ENCODE measurements around the gene MYBPC1. TPM values are rescaled to one million over a fixed set of nuclear protein-coding genes. Genes with fewer than 3 reads are reported as not detected.
A peak's percentile ranks its signal among the peaks of the same experiment; 100 is the strongest.

Gene MYBPC1
- total and polyA plus RNA-seq, 9 of the 15 experiments (the other 6 are each of a cell fraction or from before 2014, with no cell fraction given): not detected

DNA sequence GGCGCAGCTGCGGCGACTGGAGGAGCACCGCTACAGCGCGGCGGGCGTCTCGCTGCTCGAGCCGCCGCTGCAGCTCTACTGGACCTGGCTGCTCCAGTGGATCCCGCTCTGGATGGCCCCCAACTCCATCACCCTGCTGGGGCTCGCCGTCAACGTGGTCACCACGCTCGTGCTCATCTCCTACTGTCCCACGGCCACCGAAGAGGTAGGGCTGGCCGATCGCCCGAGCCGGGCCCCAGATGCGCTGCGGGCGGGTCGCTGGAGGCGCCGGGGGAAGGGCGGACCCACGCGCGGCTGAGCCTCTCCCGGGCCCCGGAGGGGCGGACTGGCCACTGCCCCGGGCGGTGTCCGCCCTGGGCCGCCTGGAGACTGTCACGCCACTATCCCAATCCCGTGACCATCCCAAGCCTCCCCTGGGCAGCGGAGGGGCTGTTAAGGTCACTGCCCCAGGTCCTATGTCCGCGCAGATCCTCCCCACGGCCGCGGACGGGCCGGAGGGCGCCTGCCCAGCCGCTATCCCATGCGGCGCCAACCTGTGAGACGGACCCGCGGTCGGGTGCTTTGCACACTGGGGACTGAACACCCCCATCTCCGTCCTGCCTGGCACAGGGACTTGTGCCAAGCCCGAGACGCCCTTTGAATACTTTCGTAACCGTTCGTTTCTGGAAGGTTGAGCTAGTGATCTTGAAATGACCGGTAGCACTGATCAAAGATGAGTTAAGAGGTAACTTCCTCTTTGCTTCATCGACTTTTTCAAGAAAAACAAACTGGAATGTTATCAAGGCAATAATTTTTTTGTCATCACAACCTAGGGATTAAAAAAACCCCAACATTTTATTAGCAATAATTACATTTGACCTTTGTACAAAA is 103.4 kb downstream of the MYBPC1 start (continued):
- TF ChIP-seq TEAD2 (tag; IDR thresholded peaks at IDR 0.05): no peak
- TF ChIP-seq, protein P1, sequence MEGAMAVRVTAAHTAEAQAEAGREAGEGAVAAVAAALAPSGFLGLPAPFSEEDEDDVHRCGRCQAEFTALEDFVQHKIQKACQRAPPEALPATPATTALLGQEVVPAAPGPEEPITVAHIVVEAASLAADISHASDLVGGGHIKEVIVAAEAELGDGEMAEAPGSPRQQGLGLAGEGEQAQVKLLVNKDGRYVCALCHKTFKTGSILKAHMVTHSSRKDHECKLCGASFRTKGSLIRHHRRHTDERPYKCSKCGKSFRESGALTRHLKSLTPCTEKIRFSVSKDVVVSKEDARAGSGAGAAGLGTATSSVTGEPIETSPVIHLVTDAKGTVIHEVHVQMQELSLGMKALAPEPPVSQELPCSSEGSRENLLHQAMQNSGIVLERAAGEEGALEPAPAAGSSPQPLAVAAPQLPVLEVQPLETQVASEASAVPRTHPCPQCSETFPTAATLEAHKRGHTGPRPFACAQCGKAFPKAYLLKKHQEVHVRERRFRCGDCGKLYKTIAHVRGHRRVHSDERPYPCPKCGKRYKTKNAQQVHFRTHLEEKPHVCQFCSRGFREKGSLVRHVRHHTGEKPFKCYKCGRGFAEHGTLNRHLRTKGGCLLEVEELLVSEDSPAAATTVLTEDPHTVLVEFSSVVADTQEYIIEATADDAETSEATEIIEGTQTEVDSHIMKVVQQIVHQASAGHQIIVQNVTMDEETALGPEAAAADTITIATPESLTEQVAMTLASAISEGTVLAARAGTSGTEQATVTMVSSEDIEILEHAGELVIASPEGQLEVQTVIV (CRISPR knock-in tag; IDR thresholded peaks at IDR 0.05; ENCODE audit: borderline replicate concordance): no peak
- TF ChIP-seq ZNF586 (CRISPR knock-in tag; conservative IDR thresholded peaks at IDR 0.05): no peak
- peak; percentile 39 for TF ChIP-seq TBP (optimal IDR thresholded peaks at IDR 0.05; ENCODE audit: low read depth, low read length)
- TF ChIP-seq PTTG1 (tag; IDR thresholded peaks at IDR 0.05; ENCODE audit: low read depth): no peak
- TF ChIP-seq, protein P2, sequence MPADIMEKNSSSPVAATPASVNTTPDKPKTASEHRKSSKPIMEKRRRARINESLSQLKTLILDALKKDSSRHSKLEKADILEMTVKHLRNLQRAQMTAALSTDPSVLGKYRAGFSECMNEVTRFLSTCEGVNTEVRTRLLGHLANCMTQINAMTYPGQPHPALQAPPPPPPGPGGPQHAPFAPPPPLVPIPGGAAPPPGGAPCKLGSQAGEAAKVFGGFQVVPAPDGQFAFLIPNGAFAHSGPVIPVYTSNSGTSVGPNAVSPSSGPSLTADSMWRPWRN (IDR thresholded peaks at IDR 0.05; ENCODE audit: low read depth): no peak
- TF ChIP-seq FOXK2 (conservative IDR thresholded peaks at IDR 0.05 in 1 of 2, IDR thresholded peaks at IDR 0.05 in 1 of 2; ENCODE audit: low read depth in 2 of 2): no peak
- TF ChIP-seq, protein P3, sequence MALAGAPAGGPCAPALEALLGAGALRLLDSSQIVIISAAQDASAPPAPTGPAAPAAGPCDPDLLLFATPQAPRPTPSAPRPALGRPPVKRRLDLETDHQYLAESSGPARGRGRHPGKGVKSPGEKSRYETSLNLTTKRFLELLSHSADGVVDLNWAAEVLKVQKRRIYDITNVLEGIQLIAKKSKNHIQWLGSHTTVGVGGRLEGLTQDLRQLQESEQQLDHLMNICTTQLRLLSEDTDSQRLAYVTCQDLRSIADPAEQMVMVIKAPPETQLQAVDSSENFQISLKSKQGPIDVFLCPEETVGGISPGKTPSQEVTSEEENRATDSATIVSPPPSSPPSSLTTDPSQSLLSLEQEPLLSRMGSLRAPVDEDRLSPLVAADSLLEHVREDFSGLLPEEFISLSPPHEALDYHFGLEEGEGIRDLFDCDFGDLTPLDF (CRISPR knock-in tag; IDR thresholded peaks at IDR 0.05): no peak
- TF ChIP-seq, protein P4, sequence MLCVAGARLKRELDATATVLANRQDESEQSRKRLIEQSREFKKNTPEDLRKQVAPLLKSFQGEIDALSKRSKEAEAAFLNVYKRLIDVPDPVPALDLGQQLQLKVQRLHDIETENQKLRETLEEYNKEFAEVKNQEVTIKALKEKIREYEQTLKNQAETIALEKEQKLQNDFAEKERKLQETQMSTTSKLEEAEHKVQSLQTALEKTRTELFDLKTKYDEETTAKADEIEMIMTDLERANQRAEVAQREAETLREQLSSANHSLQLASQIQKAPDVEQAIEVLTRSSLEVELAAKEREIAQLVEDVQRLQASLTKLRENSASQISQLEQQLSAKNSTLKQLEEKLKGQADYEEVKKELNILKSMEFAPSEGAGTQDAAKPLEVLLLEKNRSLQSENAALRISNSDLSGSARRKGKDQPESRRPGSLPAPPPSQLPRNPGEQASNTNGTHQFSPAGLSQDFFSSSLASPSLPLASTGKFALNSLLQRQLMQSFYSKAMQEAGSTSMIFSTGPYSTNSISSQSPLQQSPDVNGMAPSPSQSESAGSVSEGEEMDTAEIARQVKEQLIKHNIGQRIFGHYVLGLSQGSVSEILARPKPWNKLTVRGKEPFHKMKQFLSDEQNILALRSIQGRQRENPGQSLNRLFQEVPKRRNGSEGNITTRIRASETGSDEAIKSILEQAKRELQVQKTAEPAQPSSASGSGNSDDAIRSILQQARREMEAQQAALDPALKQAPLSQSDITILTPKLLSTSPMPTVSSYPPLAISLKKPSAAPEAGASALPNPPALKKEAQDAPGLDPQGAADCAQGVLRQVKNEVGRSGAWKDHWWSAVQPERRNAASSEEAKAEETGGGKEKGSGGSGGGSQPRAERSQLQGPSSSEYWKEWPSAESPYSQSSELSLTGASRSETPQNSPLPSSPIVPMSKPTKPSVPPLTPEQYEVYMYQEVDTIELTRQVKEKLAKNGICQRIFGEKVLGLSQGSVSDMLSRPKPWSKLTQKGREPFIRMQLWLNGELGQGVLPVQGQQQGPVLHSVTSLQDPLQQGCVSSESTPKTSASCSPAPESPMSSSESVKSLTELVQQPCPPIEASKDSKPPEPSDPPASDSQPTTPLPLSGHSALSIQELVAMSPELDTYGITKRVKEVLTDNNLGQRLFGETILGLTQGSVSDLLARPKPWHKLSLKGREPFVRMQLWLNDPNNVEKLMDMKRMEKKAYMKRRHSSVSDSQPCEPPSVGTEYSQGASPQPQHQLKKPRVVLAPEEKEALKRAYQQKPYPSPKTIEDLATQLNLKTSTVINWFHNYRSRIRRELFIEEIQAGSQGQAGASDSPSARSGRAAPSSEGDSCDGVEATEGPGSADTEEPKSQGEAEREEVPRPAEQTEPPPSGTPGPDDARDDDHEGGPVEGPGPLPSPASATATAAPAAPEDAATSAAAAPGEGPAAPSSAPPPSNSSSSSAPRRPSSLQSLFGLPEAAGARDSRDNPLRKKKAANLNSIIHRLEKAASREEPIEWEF (CRISPR knock-in tag; IDR thresholded peaks at IDR 0.05): no peak
- TF ChIP-seq NFRKB (IDR thresholded peaks at IDR 0.05; ENCODE audit: low read depth): peak; percentile 54; the same call in 1 of the 2 replicates
- no peak for TF ChIP-seq CHD4 (IDR thresholded peaks at IDR 0.05; ENCODE audit: insufficient read depth, insufficient replicate concordance, low read depth, low read length, poor library complexity, severe bottlenecking)
- TF ChIP-seq SRSF1 (IDR thresholded peaks at IDR 0.05; ENCODE audit: low read depth, low read length): no peak
- TF ChIP-seq TAF9B (IDR thresholded peaks at IDR 0.05; ENCODE audit: partially characterized antibody): no peak

Measured in K562 (cell line).